Neuron (in vitro differentiated cells): ENCODE results near the gene GPC4.

Experiments used
- H2AFZ ChIP-seq: one replicate; pipeline ENCODE4 v1.6.1; 2013; ENCODE audit warnings: low read depth, mild to moderate bottlenecking, inconsistent platforms, low read length, moderate library complexity
- H3K27me3 ChIP-seq: one replicate; pipeline ENCODE4 v1.6.1; 2013; ENCODE audit warnings: low read length; ENCODE audit not compliant: insufficient read depth
- H3K36me3 ChIP-seq: one replicate; pipeline ENCODE4 v1.6.1; 2013; ENCODE audit warnings: low read length; ENCODE audit not compliant: insufficient read depth
- H3K4me1 ChIP-seq: one replicate; pipeline ENCODE4 v1.6.1; 2013; ENCODE audit warnings: low read length; ENCODE audit not compliant: insufficient read depth
- H3K4me3 ChIP-seq: 2 replicates; pipeline ENCODE4 v1.5.1; 2013; ENCODE audit warnings: mild to moderate bottlenecking, low read length, moderate library complexity
- H3K9me3 ChIP-seq: one replicate; pipeline ENCODE4 v1.6.1; 2013; ENCODE audit warnings: low read length

The GPC4 gene

GRCh38 chrX:133258481-133258880 is 156.8 kb downstream of the GPC4 start:
- no peak overlapping the region for H3K4me3 ChIP-seq
- H3K4me1 ChIP-seq, result peaks cover 9% of the 10 kb centered on the region
- no peaks in the 10 kb centered on the region for H3K27me3 ChIP-seq
- no peaks in the 10 kb centered on the region for H3K9me3 ChIP-seq
- H3K36me3 ChIP-seq, result no peaks in the 10 kb centered on the region
- no peak overlapping the region for H2AFZ ChIP-seq

- H2AFZ ChIP-seq, result no peak overlapping the region
- no peaks in the 10 kb centered on the region for H3K9me3 ChIP-seq
- H3K4me1 ChIP-seq, result peaks cover 15% of the 10 kb centered on the region
- no peak overlapping the region for H3K4me3 ChIP-seq
- H3K27me3 ChIP-seq, result no peaks in the 10 kb centered on the region
- H3K36me3 ChIP-seq, result no peaks in the 10 kb centered on the region
Measured at GRCh38 chrX:133254666-133255065, 160.6 kb downstream of the GPC4 start.

DNA sequence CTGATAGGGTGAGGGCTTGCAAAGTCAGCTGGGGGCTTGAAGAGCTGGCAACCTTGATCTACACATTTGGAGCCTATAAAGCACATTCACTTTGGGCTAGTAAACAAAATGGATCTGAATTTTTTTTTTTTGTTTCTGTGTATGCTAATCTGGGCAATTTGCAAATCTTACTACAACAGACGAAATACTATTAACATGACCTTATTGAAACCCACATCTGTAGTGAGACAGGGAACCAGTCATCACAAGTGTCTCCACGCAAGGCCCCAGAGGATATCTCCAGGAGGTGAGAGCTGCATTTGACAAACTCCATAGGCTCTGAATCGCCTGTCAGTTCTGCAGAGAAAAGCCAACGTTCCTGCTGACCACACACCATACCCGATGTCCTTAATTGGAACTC is 164.1 kb downstream of the GPC4 start:
- peaks cover 4% of the 10 kb centered on the region for H3K9me3 ChIP-seq
- no peak overlapping the region for H2AFZ ChIP-seq
- H3K4me1 ChIP-seq, result peaks cover 21% of the 10 kb centered on the region
- H3K36me3 ChIP-seq, result no peaks in the 10 kb centered on the region
- no peaks in the 10 kb centered on the region for H3K27me3 ChIP-seq
- no peak overlapping the region for H3K4me3 ChIP-seq

DNA sequence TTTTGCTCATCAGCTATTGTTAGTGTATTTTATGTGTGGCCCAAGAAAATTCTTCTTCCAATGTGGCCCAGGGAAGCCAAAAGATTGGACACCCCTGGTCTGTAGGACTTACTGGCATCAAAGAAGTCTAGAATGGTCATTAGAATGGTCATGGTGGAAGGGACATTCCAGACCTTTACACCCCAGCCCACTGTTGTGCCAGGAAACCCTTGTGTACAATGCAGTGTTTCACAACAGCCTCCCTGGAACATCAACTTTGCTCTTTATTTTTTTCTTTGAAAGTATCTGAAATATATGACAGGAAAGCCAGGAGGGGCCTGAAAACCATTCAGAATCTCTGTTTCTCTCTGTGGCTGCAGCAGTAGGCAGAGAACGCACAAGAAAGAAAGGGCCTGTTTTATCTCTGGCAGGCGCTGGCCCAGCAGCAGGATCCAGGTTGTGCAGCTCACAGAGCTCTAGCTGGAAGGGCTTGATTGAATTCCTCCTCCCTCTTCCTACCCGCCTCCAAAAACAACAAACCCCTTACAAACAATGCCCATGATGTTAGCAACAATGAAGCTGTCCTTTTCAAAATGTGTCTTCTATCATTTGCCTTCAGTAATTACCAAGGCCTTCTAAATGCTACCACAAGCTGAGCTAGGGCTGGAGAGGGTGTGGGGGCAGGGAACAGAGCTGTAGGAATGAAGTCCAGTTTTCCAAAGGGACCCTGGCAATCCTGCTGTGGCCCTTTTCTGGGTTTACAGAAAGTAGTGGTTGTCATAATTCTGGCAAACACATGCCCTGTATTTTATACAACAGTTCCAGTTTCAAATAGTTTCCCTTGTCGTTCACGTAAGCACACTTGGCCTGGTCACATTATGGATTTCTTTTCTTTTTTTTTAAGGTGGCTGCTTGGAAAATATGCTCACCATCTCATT is 164.8 kb downstream of the GPC4 start:
- Histone ChIP-seq H3K27me3 (no peaks in the 10 kb centered on the region), H3K9me3 (peaks cover 8% of the 10 kb centered on the region), H3K4me1 (peaks cover 21% of the 10 kb centered on the region), H2AFZ (no peak overlapping the region), H3K4me3 (no peak overlapping the region), H3K36me3 (no peaks in the 10 kb centered on the region)
